ENCODE measurements around the gene ZNF184.

DNA sequence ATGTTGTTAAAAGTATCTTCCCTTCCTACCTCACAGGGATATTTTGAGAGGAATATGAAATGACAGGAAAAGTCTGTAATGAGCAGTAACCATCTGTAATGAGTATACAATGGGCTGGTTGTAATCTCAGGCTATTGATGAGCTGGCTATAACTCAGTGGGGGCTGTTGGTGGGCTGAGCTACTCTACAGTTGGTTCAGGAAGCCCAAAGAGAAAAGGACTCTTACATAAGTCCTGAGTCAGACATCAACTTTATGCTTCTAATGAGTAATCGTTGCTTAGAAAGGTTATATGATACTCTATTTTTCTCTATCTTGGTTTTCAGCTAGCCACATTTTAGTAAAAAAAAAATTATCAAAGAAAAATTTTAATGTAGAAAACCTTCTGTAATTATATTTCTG, 57.9 kb downstream of the ZNF184 start:
- TF ChIP-seq, protein P1, sequence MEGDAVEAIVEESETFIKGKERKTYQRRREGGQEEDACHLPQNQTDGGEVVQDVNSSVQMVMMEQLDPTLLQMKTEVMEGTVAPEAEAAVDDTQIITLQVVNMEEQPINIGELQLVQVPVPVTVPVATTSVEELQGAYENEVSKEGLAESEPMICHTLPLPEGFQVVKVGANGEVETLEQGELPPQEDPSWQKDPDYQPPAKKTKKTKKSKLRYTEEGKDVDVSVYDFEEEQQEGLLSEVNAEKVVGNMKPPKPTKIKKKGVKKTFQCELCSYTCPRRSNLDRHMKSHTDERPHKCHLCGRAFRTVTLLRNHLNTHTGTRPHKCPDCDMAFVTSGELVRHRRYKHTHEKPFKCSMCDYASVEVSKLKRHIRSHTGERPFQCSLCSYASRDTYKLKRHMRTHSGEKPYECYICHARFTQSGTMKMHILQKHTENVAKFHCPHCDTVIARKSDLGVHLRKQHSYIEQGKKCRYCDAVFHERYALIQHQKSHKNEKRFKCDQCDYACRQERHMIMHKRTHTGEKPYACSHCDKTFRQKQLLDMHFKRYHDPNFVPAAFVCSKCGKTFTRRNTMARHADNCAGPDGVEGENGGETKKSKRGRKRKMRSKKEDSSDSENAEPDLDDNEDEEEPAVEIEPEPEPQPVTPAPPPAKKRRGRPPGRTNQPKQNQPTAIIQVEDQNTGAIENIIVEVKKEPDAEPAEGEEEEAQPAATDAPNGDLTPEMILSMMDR (conservative IDR thresholded peaks at IDR 0.05; ENCODE audit: low read length): no peak
- no peak for TF ChIP-seq EZH2phosphoT487 (IDR thresholded peaks at IDR 0.05; ENCODE audit: borderline replicate concordance)
